Ishikawa (cell line): ENCODE data around the gene TMEM150C.

Source experiments
- EP300 ChIP-seq: IDR thresholded peaks from 2 replicates; pipeline ENCODE4 v1.6.1; 2012; ENCODE audit warnings: borderline replicate concordance
- NFIC ChIP-seq: IDR thresholded peaks from 2 replicates; pipeline ENCODE4 v1.6.1; 2012
- TF ChIP-seq, protein P1 (sequence below): IDR thresholded peaks from 2 replicates; pipeline ENCODE4 v1.6.1; 2012; ENCODE audit warnings: low read depth, mild to moderate bottlenecking

DNA sequence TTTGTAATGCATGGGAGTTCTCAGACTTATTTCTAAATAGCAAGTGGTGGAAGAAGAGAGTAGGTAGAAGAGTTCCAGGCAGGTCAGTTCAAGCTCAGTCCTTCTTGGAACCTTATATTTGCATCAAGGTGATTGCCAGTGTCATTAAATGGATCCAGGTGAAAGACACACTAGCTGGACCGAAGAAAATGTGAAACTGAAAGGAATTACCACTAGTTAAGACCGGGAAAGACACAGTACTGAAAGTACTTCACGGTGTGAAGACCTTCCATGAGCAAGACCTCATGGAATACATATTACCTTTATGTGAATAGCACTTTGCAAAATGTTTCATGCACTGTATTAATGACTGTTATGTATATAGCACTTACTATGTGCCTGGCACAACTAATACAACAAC lies 19.1 kb downstream of the TMEM150C start:
- TF ChIP-seq NFIC: no peak
- TF ChIP-seq, protein P1, sequence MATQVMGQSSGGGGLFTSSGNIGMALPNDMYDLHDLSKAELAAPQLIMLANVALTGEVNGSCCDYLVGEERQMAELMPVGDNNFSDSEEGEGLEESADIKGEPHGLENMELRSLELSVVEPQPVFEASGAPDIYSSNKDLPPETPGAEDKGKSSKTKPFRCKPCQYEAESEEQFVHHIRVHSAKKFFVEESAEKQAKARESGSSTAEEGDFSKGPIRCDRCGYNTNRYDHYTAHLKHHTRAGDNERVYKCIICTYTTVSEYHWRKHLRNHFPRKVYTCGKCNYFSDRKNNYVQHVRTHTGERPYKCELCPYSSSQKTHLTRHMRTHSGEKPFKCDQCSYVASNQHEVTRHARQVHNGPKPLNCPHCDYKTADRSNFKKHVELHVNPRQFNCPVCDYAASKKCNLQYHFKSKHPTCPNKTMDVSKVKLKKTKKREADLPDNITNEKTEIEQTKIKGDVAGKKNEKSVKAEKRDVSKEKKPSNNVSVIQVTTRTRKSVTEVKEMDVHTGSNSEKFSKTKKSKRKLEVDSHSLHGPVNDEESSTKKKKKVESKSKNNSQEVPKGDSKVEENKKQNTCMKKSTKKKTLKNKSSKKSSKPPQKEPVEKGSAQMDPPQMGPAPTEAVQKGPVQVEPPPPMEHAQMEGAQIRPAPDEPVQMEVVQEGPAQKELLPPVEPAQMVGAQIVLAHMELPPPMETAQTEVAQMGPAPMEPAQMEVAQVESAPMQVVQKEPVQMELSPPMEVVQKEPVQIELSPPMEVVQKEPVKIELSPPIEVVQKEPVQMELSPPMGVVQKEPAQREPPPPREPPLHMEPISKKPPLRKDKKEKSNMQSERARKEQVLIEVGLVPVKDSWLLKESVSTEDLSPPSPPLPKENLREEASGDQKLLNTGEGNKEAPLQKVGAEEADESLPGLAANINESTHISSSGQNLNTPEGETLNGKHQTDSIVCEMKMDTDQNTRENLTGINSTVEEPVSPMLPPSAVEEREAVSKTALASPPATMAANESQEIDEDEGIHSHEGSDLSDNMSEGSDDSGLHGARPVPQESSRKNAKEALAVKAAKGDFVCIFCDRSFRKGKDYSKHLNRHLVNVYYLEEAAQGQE: no peak
- TF ChIP-seq EP300: no peak
